ENCODE data around the gene MRAS.

The MRAS gene

DNA sequence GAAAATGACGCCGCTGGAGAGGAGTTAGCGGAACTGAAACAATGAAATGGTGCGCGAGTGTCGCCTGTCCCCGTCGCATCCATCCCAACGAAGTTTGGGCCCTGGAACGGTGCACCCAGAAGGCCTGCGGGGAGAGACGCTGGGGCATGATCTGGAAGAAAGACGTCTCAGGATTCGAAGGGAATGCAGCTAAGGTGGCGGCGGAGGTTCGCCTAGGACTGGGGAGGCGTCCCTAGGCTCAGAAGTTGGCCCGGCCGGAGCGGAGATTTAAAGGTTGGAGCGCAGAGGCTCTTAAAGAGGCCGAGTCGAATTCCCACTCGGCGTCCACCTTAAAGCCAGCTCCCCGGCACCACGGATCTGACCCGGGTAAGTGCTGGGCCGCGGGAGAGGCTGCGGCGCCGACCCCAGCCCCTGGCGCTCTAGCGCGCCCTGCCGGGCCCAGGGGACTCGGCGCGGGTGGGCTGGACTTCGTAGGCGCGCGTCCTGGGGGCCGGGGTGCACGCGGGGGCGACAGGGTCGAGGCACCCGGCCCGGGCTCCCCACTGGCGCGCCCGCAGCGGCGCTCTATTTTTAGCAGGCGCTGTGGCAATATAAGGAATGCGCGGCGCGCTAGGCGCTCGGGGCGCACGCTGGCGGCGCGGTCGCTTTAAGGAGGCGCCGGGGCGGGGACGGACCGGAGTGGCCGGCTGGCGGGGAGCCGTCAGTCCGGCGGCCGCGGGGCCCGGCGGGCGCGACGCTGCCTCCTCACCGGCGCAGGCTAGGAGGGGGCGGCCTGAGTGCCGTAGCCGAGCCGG is at the start of gene MRAS:
Gene MRAS (plus strand): TSS at position 620 of the 794 bp plus-strand sequence. CDS start 24,305 bp downstream, outside the sequence.
- DNase-seq = no peak

- DNase-seq = no peak
Observed at GRCh38 chr3:138300647-138301046, 47.7 kb upstream of the MRAS start.

DNA sequence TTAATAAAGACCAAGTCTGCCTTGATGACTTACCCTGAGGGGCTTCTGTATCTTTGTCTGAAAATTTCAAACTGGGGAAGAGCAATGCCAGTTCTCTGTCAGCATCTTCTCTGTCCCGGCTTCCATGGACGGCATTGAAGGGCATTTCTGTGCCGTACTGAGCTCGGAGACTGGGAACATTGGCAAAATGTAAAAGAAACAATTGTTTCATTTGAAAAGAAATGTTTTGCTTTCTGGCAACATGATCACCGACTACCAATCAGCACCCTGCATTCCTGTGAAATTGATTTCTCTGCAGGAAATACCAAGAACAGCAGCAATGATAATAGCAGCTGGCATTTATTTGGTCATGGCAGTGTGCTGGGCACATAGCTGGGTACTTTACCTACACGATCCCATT is 44.9 kb upstream of the MRAS start:
- DNase-seq = no peak

GRCh38 chr3:138307899-138308298 is 40.5 kb upstream of the MRAS start:
- DNase-seq = no peak

GRCh38 chr3:138308783-138309182 is 39.6 kb upstream of the MRAS start:
- no peak for DNase-seq

GRCh38 chr3:138310494-138310893 is 37.9 kb upstream of the MRAS start:
- no peak for DNase-seq

GRCh38 chr3:138314751-138315150 is 33.6 kb upstream of the MRAS start:
- no peak for DNase-seq

- no peak for DNase-seq
Observed at GRCh38 chr3:138317687-138318086, 30.7 kb upstream of the MRAS start.

DNA sequence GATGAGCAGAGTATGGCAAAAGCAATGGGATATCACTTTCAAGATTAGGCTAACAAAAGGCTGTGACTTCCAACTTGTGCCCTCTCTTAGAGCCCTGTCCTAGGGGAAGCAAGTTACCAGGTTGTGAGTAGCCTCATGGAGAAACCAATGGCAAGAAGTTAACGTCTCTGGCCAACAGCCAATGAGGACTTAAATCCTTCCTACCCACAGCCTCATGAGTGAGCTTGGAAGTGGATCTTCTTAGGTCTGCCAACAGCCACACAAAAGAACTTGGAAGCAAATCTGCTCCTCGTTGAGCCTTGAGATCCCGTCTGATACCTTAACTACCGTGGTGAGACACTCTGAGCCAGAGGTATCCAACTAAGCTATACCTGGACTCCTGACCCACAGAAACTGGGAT is 24.4 kb upstream of the MRAS start:
- no peak for DNase-seq

DNA sequence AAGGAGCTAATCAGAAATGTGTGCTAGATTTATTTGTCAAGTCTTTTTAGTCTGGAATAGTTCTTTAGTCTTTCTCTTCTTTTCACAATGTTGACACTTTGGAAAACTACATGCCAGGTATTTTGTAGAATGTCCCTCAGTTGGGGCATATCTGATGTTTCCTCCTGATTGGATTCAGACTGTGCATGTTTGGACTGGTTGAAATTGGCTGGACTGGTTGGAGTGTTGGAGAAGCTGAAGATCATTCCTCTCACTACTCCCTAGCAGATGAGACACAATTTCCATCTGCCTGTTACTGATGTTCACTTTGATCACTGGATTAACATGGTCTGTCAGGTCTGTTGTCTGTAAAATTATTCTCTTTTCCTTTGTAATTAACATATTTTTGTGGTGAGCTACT is 22.4 kb upstream of the MRAS start:
- no peak for DNase-seq

DNA sequence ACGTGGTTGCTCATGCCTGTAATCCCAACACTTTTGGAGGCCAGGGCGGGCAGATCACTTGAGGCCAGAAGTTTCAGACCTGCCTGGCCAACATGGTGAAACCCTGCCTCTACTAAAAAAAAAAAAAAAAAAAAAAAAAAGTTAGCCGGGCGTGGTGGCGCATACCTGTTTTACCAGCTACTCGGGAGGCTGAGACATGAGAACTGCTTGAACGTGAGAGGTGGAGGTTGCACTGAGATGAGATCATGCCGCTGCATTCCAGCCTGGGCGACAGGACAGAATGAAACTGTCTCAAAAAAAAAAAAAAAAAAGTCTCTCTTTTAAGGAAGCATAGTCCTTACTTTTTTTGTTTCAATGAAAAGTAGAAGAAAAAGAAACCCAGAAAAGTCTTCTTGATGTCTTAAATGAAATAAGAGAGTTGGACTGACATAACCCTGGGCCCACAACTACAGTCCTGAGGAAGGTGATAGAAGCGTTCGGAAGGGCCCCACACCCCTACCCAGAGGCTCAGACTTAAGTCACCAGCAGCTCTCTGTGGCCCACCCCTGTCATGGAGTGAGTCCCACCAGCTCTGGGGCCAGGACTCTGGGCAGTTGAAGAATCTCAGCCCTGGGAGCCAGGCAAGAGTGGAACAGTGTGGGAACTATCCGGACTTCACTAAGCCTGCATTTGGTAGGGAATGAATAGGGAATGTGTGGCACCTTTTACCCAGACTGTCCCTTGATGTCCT is 21.3 kb upstream of the MRAS start:
- DNase-seq = no peak

DNA sequence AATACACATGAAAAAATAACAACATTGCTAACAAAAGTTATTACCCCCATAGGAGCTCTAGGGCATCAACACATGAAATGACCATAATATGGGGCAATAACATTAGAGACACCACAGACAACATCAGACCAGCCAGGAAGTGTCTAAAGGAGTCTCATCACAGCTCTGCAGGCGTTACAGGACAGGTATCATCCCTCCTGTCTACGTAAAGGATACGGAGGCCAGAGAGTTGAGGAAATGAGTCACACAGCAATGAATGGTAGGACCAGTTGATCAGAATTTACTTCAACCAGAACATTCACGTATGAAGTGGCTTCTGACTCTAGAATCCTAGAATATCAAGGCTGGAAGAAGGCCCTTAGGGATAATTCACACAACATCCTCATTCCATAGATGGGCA is 20.5 kb upstream of the MRAS start:
- DNase-seq = no peak

DNA sequence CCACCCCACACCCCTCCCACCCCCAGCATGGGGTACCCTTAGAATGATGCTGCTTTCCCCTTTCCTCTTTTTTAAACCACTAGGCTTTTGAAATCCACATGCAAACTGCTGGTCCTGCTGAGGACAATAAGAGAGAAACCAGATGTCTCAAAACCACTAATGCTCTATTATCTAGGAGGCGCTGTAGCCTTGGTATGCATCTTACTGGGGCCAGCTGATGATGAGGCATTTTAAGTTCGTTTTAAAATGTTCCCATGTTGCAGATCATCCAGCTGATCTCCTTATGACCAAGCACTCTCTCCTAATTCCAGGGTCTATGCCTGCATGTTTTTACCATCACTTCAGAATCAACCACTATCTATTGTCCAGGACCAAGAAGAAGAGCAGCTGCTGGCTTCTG is 20.0 kb upstream of the MRAS start:
- no peak for DNase-seq

- DNase-seq = peak; percentile 78
Observed at GRCh38 chr3:138329127-138329983, 19.0 kb upstream of the MRAS start, which contains the start of gene NME9. TSS of gene NME9 (minus strand) at chr3:138329851. CDS start at chr3:138329335, 516 bp downstream.

DNA sequence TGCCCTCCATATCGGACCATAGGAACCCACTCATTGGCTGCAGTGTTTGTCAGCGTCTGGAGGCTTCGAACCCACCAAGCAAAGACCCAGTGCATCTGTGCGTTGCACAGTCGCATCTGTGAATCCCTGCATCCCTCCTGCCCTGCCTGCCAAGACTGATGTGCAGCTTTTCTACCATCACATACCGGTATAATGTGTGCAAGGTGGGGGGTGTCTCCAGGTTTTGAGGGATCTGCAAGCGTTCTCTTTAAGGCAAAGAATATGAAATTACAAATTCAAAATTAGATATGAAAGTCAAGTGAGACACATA is 18.4 kb upstream of the MRAS start:
- no peak for DNase-seq

- no peak for DNase-seq
Observed at GRCh38 chr3:138331143-138331894, 17.1 kb upstream of the MRAS start.

DNA sequence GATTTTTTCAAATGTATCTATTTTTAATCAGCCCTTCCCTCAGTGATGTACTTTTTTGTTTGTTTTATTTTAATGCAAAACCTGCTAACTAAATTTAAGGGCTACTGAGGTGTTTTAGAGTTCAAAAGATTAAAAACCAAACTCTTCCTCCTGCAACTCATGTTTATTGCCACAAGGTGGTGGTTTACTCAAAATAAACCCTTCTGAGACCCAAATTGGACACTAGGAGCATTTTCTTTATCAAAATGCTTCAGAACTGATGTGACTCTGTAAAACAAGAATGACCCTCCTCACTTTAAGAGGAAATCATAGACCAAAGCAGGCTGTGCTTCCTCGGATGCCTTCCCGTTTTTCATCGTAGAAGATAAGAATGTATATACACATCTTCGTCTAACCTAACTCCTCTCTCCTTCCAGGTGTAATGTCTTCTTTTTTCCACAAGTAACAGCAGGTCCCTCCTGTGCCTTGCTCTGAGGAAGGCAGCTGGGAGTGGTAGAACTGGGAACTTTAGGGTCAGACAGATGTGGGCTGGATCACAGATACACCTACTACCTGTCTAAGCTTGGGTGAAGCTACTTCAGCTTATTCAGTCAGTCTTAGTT is 15.8 kb upstream of the MRAS start:
- no peak for DNase-seq

- no peak for DNase-seq
Observed at GRCh38 chr3:138334608-138335007, 13.8 kb upstream of the MRAS start.

GRCh38 chr3:138336454-138336999 is 11.9 kb upstream of the MRAS start:
- DNase-seq = no peak

GRCh38 chr3:138338244-138338643 is 10.1 kb upstream of the MRAS start:
- DNase-seq = no peak

- no peak for DNase-seq
Observed at GRCh38 chr3:138338811-138339210, 9.6 kb upstream of the MRAS start.

DNA sequence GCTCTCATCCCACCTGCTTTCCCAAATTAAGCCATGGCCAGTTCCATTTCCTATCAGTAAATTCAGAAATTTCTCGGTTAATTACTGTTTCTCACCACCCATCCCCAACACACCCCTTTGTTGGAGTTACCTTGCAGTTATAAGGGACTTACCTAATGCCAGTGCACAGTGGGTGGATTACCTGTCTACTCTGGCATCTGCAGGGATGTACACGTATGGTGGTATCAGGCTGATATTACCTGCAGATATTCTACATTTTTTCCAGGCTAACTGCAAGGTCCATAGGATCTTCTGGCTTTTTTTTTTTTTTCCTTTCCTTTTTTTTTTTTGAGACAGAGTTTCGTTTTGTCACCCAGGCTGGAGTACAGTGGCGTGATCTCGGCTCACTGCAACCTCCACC is 7.9 kb upstream of the MRAS start:
- DNase-seq = no peak

Data from NCI-H748 treated with DMSO at 0.1 percent for 48 hours (cell line).